ENCODE measurements around the gene EXD3. TPM values are rescaled to one million over a fixed set of nuclear protein-coding genes. Genes with fewer than 3 reads are reported as not detected.
A peak's percentile ranks its signal among the peaks of the same experiment; 100 is the strongest.

EXD3 gene
- total RNA-seq, 1 donor = 7.3 TPM

- no peak for TF ChIP-seq CTCF (IDR thresholded peaks at IDR 0.05; ENCODE audit: insufficient read depth, low read depth, low read length)
- no peak for DNase-seq (ENCODE audit: low read depth)
Observed at GRCh38 chr9:137310189-137311052, 112.5 kb downstream of the EXD3 start.

GRCh38 chr9:137309368-137310188, 113.4 kb downstream of the EXD3 start:
- H3K4me3 ChIP-seq (ENCODE audit: low read depth, low read length) = no peak overlapping the region
- DNase-seq (ENCODE audit: low read depth) = no peak
- no peak for TF ChIP-seq CTCF (IDR thresholded peaks at IDR 0.05; ENCODE audit: insufficient read depth, low read depth, low read length)

More at GRCh38 chr9:137310189-137311052, 112.5 kb downstream of the EXD3 start:
- no peak overlapping the region for H3K4me3 ChIP-seq (ENCODE audit: low read depth, low read length)

GRCh38 chr9:137308057-137308619, 114.8 kb downstream of the EXD3 start:
- peak; percentile 32 for DNase-seq (ENCODE audit: low read depth)
- no peak for TF ChIP-seq CTCF (IDR thresholded peaks at IDR 0.05; ENCODE audit: insufficient read depth, low read depth, low read length)
- H3K4me3 ChIP-seq (ENCODE audit: low read depth, low read length) = no peak overlapping the region

- no peak overlapping the region for H3K4me3 ChIP-seq (ENCODE audit: low read depth, low read length)
- DNase-seq (ENCODE audit: low read depth) = peak; percentile 25
- TF ChIP-seq CTCF (IDR thresholded peaks at IDR 0.05; ENCODE audit: insufficient read depth, low read depth, low read length) = no peak
Observed at GRCh38 chr9:137307255-137308056, 115.5 kb downstream of the EXD3 start.

GRCh38 chr9:137306850-137307254, 116.1 kb downstream of the EXD3 start:
- no peak overlapping the region for H3K4me3 ChIP-seq (ENCODE audit: low read depth, low read length)
- DNase-seq (ENCODE audit: low read depth) = no peak
- no peak for TF ChIP-seq CTCF (IDR thresholded peaks at IDR 0.05; ENCODE audit: insufficient read depth, low read depth, low read length)
